Effector CD8-positive, alpha-beta T cell (primary cell): ENCODE results near the gene ENTPD2.
"Not testable (repeated sequence)": the region's sequence is repeated elsewhere in the genome, so short reads cannot be mapped to it uniquely, and the experiment has no call there.

Source experiments
- DNase-seq: peaks from one replicate; lab custom pipeline; 2025; lab: John Stamatoyannopoulos, UW

ENTPD2 gene

GRCh38 chr9:137045294-137046087 is 8.4 kb downstream of the ENTPD2 start:
- DNase-seq = no peak

DNA sequence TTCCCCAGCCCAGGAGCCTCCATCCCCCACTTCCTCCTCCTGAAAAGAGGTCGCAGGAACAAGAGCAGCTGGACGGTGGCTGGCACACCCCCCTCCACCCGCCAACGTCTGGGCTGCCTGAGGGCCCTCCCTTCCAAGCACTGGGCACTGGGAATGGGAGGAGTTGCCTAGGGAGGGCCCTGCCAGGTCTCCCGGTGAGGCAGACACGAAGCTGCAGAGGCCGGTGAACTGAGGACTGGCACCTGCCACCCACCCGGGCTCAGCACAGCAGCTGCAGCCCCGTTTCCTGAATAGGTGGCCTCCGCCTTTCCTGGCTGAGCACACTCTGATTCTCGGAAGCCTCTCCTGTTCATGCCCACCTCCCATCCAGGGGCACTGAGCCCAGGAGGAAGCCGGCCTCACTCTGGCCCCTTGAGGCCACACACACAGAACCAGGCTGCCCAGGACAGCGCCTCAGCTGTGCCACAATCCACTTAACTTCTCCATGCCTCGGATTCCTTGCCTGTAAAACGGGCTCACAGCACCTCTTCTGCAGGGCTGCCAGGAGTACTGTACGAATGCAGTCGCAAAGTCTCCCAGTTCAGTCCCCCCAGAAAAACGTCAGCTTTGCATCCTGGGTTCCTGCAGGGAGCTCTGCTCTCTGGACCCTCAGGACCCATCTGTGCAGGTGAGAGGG is 9.2 kb downstream of the ENTPD2 start:
- no peak for DNase-seq

DNA sequence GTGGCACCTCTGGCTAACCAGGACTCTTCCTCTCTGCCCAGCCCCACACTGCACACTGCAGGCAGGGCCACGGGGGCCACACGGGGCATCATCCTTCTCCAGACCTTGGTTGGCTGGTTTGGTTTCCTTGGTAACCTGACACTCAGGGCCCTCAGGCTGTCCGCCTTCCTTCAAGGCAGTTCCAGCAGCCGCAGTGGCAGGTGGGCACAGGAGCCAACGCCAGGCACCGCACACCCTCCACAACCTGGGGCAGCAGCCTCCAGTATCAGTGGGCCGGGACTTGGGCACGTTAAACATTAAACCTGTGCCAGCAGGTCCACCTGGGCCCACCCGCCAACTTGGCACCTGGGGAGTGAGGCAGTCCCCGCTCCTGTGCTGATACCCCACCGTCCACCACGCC is 9.8 kb downstream of the ENTPD2 start:
- no peak for DNase-seq

GRCh38 chr9:137042751-137043727 is 10.8 kb downstream of the ENTPD2 start:
- DNase-seq = no peak

DNA sequence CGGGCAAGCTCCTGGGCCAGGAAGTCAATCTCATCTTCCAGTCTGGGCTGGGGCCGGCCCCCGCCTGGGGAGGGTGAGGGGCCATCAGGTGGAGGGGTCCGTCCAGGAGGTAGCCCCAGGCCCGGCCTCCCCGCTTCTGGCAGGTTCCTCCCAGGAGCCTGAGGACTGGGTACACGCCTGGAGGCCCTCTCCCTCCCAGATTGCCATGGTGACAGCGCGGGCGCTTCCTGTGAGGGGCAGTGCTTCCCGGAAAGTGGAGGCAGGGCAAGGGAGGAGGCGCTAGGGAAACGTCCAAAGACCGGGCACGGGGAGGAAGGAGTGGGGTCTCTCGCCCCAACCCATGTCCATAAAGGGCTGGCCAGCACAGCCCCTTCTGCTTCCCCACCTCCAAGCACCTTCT is 12.7 kb downstream of the ENTPD2 start:
- no peak for DNase-seq

DNA sequence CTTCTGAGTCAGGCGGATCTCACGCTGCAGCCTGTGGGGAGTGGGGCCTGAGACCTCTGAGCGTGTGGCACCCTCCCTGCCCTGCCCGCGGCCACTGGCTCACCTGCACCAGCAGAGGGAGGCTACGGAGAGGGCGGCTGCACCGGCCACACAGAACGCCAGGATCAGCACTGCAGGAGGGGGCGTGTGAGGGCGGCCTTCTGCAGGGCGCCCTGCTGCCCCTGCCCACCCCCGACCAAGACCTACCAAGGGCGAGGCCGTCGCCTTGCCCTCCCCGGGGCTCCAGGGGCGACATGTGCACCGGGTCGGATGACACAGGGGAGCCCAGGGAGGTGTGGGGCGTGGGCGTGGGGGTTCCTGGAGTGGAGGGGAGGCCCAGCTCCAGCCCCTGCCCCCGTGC is 13.3 kb downstream of the ENTPD2 start:
- DNase-seq = no peak

DNA sequence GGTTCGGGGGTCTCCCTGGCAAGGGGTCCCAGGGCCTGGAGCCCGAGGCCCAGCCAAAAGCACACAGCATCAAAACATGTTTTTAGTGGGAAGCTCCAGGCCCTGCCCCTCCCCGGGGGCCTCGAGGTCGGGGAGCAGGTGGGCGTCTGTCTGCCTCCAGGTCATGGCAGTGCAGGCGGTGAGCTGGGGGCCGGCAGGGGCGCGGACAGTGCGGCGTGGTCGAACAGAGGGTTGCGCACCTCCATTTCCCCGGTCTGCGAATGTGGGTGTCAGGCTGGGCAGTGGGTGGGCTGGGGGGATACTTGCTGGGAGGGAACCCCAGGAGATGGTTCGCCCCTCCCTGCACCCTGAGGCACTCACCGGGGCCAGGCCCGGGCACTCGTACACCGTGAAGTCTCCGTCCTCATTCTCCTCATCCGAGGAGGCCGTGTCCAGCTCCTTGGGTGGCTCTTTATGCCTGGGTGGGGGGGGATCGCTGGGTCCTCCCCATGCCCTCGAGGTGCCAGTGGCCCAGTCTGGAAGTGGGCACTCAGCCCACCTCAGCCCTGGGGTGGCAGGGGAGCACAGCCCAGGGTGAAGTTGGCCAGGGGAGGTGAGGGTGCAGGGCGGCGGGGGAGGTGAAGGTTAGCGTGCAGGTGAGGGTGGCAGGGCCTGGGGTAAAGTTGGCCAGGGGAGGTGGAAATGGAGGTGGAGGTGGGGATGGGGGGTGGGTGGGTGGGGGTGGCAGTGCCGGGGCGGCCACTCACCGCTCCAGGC is 14.1 kb downstream of the ENTPD2 start:
- DNase-seq = no peak

GRCh38 chr9:137038916-137039315 is 14.9 kb downstream of the ENTPD2 start:
- DNase-seq = no peak

DNA sequence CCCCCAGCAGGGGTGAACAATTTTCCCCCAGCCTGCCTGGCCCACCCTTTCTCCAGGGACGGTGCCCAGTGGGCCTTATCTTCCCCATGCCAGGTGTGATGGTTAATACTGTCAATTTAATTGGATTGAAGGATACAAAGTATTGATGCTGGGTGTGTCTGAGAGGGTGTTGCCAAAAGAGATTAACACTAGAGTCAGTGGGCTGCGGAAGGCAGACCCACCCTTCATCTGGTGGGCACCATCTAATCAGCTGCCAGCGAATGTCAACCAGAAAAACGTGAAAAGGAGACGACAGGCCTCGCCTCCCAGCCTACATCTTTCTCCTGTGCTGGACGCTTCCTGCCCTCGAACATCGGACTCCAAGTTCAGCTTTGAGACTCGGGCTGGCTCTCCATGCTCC is 16.4 kb downstream of the ENTPD2 start:
- no peak for DNase-seq

DNA sequence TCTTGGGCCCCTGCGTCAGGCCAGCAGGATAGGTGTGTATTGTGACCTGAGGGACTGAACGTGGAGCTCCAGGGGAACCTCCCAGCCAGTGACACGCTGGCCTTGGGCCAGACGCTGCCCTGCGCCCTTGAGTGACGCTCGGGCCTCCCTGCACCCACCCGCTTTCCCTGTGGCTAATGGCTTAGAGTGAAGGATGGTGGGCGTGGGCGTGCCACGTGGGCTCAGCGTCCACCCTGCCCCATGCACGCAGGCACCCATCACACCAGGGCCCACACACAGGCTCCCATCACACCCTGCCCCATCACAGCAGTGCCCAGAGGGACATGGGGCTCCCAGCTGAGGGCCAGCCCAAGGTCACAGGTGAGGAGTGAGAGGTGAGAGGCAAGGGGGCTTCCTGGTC is 16.8 kb downstream of the ENTPD2 start:
- no peak for DNase-seq

- DNase-seq = no peak
Observed at GRCh38 chr9:137035937-137036336, 17.9 kb downstream of the ENTPD2 start.

DNA sequence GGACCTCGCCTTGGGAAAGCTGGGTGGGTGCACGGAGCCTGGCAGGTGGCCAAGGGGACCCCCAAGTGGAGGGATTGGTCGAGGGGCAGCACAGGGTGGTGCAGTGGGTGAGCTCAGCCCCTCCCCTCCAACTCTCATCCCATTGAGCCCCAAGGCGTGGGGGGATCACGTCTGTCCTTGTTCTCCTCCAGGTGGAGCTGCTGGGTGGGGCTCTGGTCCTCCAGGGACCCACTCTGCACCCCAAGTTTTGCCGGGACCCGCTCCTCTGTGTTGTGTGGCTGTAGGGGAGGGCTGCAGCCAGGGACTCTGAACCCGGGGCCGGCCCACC is 18.4 kb downstream of the ENTPD2 start:
- no peak for DNase-seq

GRCh38 chr9:137034709-137035506 is 19.0 kb downstream of the ENTPD2 start:
- peak; percentile 67 for DNase-seq

DNA sequence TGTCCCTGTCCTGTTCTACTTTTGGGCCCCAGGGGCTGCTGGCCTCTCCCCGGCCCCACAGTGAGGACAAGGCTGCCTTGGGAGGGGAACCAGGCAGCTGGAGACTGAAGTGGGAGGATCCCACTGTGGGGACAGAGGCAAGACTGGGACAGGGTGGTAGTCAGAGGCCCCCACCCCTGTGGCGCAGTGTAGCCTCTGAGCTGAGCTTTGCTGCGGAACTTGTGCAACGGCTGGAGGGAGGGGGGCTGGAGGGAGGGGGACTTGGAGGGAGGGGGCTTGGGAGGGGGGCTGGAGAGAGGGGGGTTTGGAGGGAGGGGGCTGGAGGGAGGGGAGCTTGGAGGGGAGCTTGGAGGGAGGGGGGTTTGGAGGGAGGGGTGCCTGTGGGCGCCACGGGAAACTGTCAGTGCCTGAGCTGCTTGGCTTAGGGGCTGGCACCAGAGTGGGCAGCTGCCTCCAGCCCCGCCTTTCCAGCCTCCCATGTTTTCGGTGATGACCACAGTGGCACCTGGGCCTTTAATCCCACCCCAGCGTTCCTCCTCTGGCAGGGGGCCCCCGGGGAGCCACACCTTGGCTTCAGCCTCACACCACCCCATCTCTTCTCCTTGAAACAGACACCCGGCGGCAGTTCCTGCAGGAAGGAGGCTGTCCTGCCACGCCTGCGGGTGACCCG is 19.7 kb downstream of the ENTPD2 start:
- no peak for DNase-seq

- not testable (repeated sequence) for DNase-seq
Observed at GRCh38 chr9:137033481-137033880, 20.4 kb downstream of the ENTPD2 start.

DNA sequence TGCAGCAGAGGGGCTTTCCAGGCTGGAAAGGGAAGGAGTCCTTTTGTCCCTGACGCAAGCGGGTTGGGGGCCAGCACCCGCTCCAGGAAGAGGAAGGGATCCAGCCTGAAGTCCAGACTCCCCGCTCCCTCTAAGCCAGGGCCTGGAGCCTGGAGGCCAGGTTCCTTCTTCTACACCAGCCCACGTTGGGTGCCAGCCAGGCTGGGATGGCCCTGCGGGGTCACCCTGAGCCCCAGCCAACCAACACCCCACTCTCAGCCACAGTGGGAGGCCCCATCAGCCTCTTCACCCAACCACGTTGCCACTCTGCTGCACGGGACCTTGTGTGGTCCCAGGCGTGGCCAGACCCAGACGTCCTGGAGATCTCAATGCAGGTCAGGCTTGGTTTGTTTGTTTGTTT is 21.0 kb downstream of the ENTPD2 start:
- DNase-seq = no peak

DNA sequence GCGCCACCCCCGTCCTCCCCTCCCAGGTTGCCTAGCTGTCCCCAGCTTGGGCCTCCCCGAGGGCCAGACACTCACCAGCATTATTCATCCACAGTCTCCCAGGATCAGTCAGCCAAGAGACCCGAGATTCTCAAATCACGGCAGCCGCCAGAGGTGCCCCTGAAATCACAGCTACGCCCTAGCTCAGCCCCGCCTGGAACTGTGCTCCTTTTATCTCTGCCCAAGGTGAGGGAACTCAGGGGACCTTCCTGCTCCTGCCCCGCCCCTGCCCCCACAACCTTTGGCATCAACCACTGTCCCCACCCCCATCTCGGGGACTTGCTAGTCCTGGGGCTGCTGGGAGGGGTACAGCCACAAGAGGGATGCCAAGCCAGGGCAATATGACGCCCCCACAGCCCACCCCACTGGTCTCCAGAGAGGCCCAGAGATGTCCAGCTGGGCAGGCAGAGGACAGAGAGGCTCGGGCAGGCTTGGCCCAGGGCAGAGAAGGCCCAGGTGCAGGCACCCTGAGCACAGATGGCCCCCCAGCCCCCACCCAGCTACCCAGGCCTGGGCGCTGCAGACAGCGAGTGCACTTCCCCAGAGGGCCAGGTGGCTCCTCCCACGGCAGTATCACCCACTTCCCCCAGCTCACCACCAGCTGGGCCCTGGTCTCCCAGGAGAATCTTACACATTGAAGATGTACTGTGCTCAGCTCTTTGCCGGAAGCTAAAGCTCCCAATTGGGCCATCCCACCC is 21.8 kb downstream of the ENTPD2 start, which contains the start of gene FUT7:
TSS of gene FUT7 (minus strand) at position 185 of the 737 bp plus-strand sequence. CDS start at position 88, 97 bp downstream.
- peak; percentile 23 for DNase-seq

DNA sequence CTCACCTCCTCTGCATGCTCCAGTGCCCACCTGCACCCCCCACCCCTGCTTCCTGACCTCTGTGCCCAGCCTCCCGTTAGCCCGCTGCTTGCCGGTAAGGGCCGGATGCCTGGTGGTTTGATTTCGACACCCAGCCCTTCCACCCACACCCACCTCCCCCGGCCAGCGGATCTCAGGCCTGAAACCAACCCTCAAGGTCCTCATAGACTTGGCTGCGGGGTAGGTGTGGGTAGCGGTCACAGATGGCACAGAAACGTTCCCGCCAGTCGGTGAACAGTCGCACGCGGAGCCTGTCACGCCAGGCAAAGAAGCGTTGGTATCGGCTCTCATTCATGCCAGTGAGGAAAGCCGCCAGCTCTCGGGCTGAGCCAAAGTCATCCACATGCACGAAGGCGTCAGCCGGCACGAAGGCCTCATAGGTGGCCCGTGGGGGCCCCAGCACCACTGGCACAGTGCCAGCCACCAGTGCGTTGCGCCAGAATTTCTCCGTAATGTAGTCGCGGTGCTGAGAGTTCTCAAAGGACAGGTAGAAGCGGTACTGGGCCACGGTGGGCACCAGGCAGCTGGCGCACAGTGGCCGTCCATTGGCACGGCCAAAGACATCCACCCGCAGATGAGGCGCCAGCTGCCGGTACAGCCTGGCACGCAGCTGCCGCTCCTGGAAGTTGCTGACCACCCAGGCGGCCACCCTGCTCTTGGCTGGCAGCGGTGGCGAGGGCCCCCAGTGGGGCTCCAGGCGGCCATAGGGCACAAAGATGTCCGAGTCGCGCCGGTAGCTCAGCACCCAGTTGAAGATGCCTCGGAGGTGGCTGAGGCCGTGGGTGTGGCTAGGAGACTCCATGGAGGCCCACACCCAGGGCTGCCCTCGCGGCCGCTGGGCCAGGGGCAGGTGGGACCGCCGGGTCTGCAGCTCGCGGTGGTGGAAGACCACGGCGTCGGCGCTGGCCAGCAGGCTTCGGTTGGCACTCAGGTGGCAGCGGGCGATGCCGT is 23.0 kb downstream of the ENTPD2 start:
- no peak for DNase-seq
